DOHH2 (cell line): ENCODE results near the gene MRPL40.

Experiments used
- EZH2phosphoT487 ChIP-seq: fragments of 200-600 bp; sonication (generic); IDR thresholded peaks from 2 replicates; pipeline ENCODE4 v1.6.1; 2017; ENCODE audit warnings: borderline replicate concordance, mild to moderate bottlenecking, antibody characterized with exemption, low read length, moderate library complexity, mixed read lengths
- TF ChIP-seq, protein P1 (sequence below): fragments of 200-600 bp; sonication (generic); IDR thresholded peaks from one replicate; pipeline ENCODE4 v1.5.1; 2014; ENCODE audit warnings: antibody characterized with exemption, mild to moderate bottlenecking, low read depth, low read length; ENCODE audit not compliant: poor library complexity, severe bottlenecking

DNA sequence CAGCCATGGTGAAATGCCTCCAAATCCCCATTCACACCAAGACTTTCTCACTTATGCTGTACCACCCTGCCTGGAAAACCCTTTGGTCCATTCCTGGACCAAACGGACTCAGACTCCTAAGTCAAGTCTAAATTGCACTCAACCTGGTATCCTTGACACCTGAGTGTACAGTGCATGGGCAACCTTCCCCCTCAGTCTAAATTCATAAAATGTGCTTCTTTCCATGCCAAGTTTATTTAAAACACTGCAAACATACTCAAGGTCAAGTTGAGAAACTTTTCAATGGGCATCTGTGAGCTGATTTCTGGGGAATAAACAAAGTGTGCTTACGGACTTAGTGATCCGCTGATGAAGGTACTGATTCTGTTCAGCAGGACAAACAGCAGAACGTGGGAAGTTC, 27.2 kb upstream of the MRPL40 start:
- TF ChIP-seq, protein P1, sequence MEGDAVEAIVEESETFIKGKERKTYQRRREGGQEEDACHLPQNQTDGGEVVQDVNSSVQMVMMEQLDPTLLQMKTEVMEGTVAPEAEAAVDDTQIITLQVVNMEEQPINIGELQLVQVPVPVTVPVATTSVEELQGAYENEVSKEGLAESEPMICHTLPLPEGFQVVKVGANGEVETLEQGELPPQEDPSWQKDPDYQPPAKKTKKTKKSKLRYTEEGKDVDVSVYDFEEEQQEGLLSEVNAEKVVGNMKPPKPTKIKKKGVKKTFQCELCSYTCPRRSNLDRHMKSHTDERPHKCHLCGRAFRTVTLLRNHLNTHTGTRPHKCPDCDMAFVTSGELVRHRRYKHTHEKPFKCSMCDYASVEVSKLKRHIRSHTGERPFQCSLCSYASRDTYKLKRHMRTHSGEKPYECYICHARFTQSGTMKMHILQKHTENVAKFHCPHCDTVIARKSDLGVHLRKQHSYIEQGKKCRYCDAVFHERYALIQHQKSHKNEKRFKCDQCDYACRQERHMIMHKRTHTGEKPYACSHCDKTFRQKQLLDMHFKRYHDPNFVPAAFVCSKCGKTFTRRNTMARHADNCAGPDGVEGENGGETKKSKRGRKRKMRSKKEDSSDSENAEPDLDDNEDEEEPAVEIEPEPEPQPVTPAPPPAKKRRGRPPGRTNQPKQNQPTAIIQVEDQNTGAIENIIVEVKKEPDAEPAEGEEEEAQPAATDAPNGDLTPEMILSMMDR = no peak
- TF ChIP-seq EZH2phosphoT487 = no peak
